K562 (cell line): ENCODE data around the gene CD84. TPM values are rescaled to one million over a fixed set of nuclear protein-coding genes. Genes with fewer than 3 reads are reported as not detected.

Experiments
- ATAC-seq: fragments of 200-7000 bp; cut with Tn5 transposase; 3 replicates; pipeline ENCODE4 v1.9.1; 2020; ENCODE audit warnings: moderate library complexity
- BruUV-seq: library from RNA; stranded (reverse); fragments of 400-500 nt; replicated peaks from 2 replicates; lab custom pipeline; 2021; lab: Mats Ljungman, UMichigan
- CTCF ChIA-PET: fragments of 300-600 bp; formaldehyde crosslinking; extraction: SDS; loops from one replicate; lab custom pipeline; 2021; ENCODE audit warnings: low intra/inter-chr PET ratio; lab: Yijun Ruan, JAX
- POLR2A ChIA-PET: fragments of 300-600, 350-650 bp; sonication (Branson Sonifier 250); formaldehyde crosslinking; extraction: SDS; loops from one replicate; lab custom pipeline; 2021; ENCODE audit warnings: antibody characterized with exemption, inconsistent platforms; lab: Yijun Ruan, JAX
- DNase-seq, 4 experiments: peaks; one replicate each; pipeline versions ENCODE4 v3.0.0 to v3.0.0-alpha.2; 2011 to 2018; ENCODE audit warnings: low spot score in 3 of 4, mixed read lengths in 3 of 4; ENCODE audit errors: extremely low read depth in 1 of 4
- FAIRE-seq: peaks from 2 replicates; lab custom pipeline; 2011; peaks lifted over from hg19 to GRCh38; lab: Jason Lieb, UNC
- H2AFZ ChIP-seq: 2 replicates; pipeline ENCODE4 v1.6.0; 2011; ENCODE audit warnings: low read depth, low read length, control low read depth, inconsistent platforms
- H3K27ac ChIP-seq: fragments of 200-600 bp; 3 replicates; pipeline ENCODE4 v1.8.0; 2011; ENCODE audit warnings: low read depth, mild to moderate bottlenecking, control low read depth, inconsistent platforms, low read length, moderate library complexity, mixed read lengths; ENCODE audit errors: extremely low read depth
- H3K27me3 ChIP-seq, 2 experiments: fragments of 300-600 bp in 1 of 2; 2 replicates in 1 of 2; 3 replicates in 1 of 2; pipeline versions ENCODE4 v1.6.0 to v1.8.0; 2011; ENCODE audit warnings: inconsistent platforms in 2 of 2, low read length in 2 of 2, mild to moderate bottlenecking in 1 of 2, mixed read lengths in 1 of 2, moderate library complexity in 1 of 2; ENCODE audit not compliant: control insufficient read depth in 2 of 2, insufficient read depth in 2 of 2
- H3K36me3 ChIP-seq: fragments of 300-600 bp; 3 replicates; pipeline ENCODE4 v1.8.0; 2011; ENCODE audit warnings: mild to moderate bottlenecking, low read length, inconsistent platforms; ENCODE audit not compliant: control insufficient read depth, insufficient read depth
- H3K4me1 ChIP-seq, 2 experiments: fragments of 200-600 bp in 1 of 2; replicated peaks in 1 of 2; 2 replicates in 1 of 2; 3 replicates in 1 of 2; pipeline versions ENCODE4 v1.5.1 to v1.8.0; 2011; ENCODE audit warnings: inconsistent platforms in 2 of 2, low read length in 2 of 2, mild to moderate bottlenecking in 1 of 2, mixed read lengths in 1 of 2, moderate library complexity in 1 of 2; ENCODE audit not compliant: control insufficient read depth in 2 of 2, insufficient read depth in 2 of 2
- H3K4me2 ChIP-seq: 2 replicates; pipeline ENCODE4 v1.6.1; 2011; ENCODE audit warnings: low read length, control low read depth, inconsistent platforms, mixed read lengths; ENCODE audit not compliant: insufficient read depth
- H3K4me3 ChIP-seq: fragments of 200-600 bp; sonication (generic), shearing (Covaris generic); 2 replicates; pipeline ENCODE4 v1.5.1; 2016; ENCODE audit warnings: control low read depth, inconsistent platforms
- H3K79me2 ChIP-seq: fragments of 200-600 bp; 3 replicates; pipeline ENCODE4 v1.8.0; 2011; ENCODE audit warnings: low read length, inconsistent platforms; ENCODE audit not compliant: control insufficient read depth, insufficient read depth
- H3K9ac ChIP-seq, 2 experiments: 2 replicates each; pipeline versions ENCODE4 v1.6.0 to v1.6.1; 2011; ENCODE audit warnings: low read depth in 2 of 2, low read length in 2 of 2, control low read depth in 1 of 2, inconsistent platforms in 1 of 2, mild to moderate bottlenecking in 1 of 2, mixed read lengths in 1 of 2; ENCODE audit not compliant: insufficient read depth in 1 of 2
- H3K9me1 ChIP-seq: one replicate; pipeline ENCODE4 v1.6.0; 2011; ENCODE audit warnings: inconsistent platforms, mild to moderate bottlenecking, low read length, moderate library complexity; ENCODE audit not compliant: control insufficient read depth, insufficient read depth
- H3K9me3 ChIP-seq: replicated peaks from 2 replicates; pipeline ENCODE4 v1.5.1; 2011; ENCODE audit warnings: low read depth, low read length, inconsistent platforms; ENCODE audit not compliant: control insufficient read depth, insufficient read depth
- H4K20me1 ChIP-seq: replicated peaks from 2 replicates; pipeline ENCODE4 v1.6.1; 2011; ENCODE audit warnings: low read length, inconsistent platforms, mixed read lengths; ENCODE audit not compliant: control insufficient read depth, insufficient read depth
- CBFA2T2 ChIP-seq: fragments of 450-650 bp; conservative IDR thresholded peaks from 2 replicates; pipeline ENCODE4 v1.6.1; 2017; ENCODE audit warnings: mild to moderate bottlenecking
- ESRRA ChIP-seq: fragments of 450-650 bp; IDR thresholded peaks from 2 replicates; pipeline ENCODE4 v1.6.1; 2014; ENCODE audit warnings: low read depth, mild to moderate bottlenecking, moderate library complexity, borderline replicate concordance
- FOSL1 ChIP-seq: fragments of 200-800 bp; sonication (Bioruptor generic); conservative IDR thresholded peaks from 2 replicates; pipeline ENCODE4 v1.6.1; 2016; ENCODE audit warnings: missing genetic modification characterization, missing compliant biosample characterization
- MAFK ChIP-seq: IDR thresholded peaks from 2 replicates; pipeline ENCODE4 v1.6.1; 2011; ENCODE audit warnings: low read length, improper control_type of control experiment
- NFATC3 ChIP-seq: fragments of 450-650 bp; IDR thresholded peaks from 2 replicates; pipeline ENCODE4 v1.6.1; 2017; ENCODE audit warnings: mild to moderate bottlenecking
- SPI1 ChIP-seq: IDR thresholded peaks from 2 replicates; pipeline ENCODE4 v1.6.1; 2011; ENCODE audit warnings: low read depth, low read length, control low read depth, borderline replicate concordance
- ZNF695 ChIP-seq: fragments of 450-650 bp; formaldehyde crosslinking; IDR thresholded peaks from 2 replicates; pipeline ENCODE4 v1.4.0; 2020; ENCODE audit warnings: mild to moderate bottlenecking, moderate library complexity
- WGBS: fragments of 100-300 bp; shearing (Covaris generic); methylation state at CpG from one replicate; pipeline ENCODE4 v1.1.6; 2016; ENCODE audit warnings: low coverage, mixed read lengths; ENCODE audit not compliant: insufficient coverage; ENCODE audit errors: missing lambda C conversion rate; 5-methylcytosine and 5-hydroxymethylcytosine counted together
- in situ Hi-C: fragments of 300-500 bp; cut with MboI; formaldehyde crosslinking; loops from 4 replicates; pipeline ENCODE4 v1.15.0; 2018; ENCODE audit warnings: inconsistent platforms, mixed read lengths
- intact Hi-C: fragments of 100-400 bp; cut with micrococcal nuclease; formaldehyde crosslinking; loops from 2 replicates; pipeline ENCODE4 v1.14.2; 2022
- polyA plus RNA-seq, 8 experiments: library from polyadenylated mRNA; depleted of rRNA in 4 of 8; stranded (reverse) in 5 of 8; unstranded in 3 of 8; fragments of >200 nt; fragmentation: Nextera tagmentation in 2 of 8; fragmentation: Illumina TruSeq in 1 of 8; extraction: Ambion mirVana in 2 of 8; extraction: Trizol in 1 of 8; gene quantifications; 2 replicates each; pipeline versions ENCODE4 v1.2.1 to v1.2.3, GENCODE V29; 2011 to 2014; ENCODE audit warnings: inconsistent platforms in 1 of 8, missing spikeins in 1 of 8
- total RNA-seq, 7 experiments: library from RNA; depleted of rRNA in 6 of 7; stranded (reverse); fragments of >200 nt in 6 of 7; fragmentation: Illumina TruSeq in 2 of 7; extraction: Trizol in 2 of 7; gene quantifications; 2 replicates each; pipeline versions ENCODE4 v1.2.1 to v1.2.3, GENCODE V29; 2011 to 2021; ENCODE audit warnings: low replicate concordance in 1 of 7
- TF ChIP-seq, protein P1 (sequence below): IDR thresholded peaks from 3 replicates; pipeline ENCODE4 v1.6.1; 2011; ENCODE audit warnings: borderline replicate concordance, mild to moderate bottlenecking, moderate library complexity; ENCODE audit not compliant: insufficient read length; ENCODE audit errors: extremely low read depth
- TF ChIP-seq, protein P2 (sequence below): fragments of 450-650 bp; IDR thresholded peaks from 2 replicates; pipeline ENCODE4 v1.6.1; 2016; ENCODE audit warnings: mild to moderate bottlenecking
- TF ChIP-seq, protein P3 (sequence below), 2 experiments: fragments of 450-650 bp; IDR thresholded peaks; 2 replicates each; pipeline ENCODE4 v1.6.1; 2018; ENCODE audit warnings: mild to moderate bottlenecking in 2 of 2, low read depth in 1 of 2; ENCODE audit not compliant: partially characterized antibody in 2 of 2

The CD84 gene
- total and polyA plus RNA-seq, 9 of the 15 experiments (the other 6 are each of a cell fraction or from before 2014, with no cell fraction given), result 0.82 to 6.8 (median 2.0) TPM

DNA sequence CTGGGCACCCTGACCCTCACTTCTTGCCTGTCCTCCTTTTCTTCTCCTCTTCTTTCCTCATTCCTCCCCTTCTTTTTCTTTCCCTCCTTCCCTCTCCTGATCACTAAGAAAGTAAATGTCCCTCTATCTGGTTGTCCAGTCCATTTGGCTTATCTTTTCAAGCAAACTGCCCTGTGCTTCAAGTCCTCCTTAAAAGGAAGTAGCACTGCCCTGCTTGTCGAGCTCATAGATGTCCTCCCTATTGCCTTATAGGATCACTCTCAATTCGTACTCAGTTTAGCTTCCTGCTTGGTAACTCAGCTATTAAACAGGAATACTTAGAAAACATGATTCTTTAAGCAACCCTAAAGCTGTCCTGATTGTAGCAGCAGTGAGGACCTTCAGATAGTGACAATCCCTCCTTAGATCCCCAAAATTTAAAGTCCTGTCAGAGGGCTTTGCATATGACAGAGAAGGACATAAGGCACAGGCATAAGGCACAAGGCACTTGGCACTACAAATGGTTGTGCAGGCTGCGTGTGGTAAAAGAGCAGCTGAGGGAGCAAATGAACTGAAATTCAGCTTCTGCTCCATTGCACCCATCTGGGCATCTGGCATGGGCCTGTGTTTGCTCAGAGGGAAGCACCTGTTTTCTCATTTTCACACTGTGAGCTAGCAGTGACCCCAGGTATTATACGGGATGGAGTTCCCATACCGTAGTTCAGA lies 30.2 kb downstream of the CD84 start:
- ATAC-seq (peak; percentile 72), FAIRE-seq (peak; percentile 86), DNase-seq (peak; percentile 31 to 76 (median 46))
- no peaks in the 10 kb centered on the region for H3K36me3 ChIP-seq
- WGBS, result 17% methylated on average over 5 of the region's 5 CpGs
- peaks cover 33 to 57% of the 10 kb centered on the region in 2 experiments for H3K4me1 ChIP-seq
- H2AFZ ChIP-seq, result peak overlapping the region; percentile 80
- H3K27me3 ChIP-seq, result no peaks in the 10 kb centered on the region
- peak overlapping the region in 1 of 2 experiments; percentile 27; a peak in 2 of 4 replicates for H3K9ac ChIP-seq
- ChIA-PET POLR2A (interaction anchor here (0.6 to 3.7 kb wide), 3 partner anchors 9 to 128 kb away, joined by 4 to 18 read pairs (median 5); no protein-coding TSS in a partner anchor), CTCF (no interaction called here)
- H3K9me1 ChIP-seq, result no peaks in the 10 kb centered on the region
- intact Hi-C loops (no loop called here), in situ Hi-C loops (no loop called here)
- H3K79me2 ChIP-seq, result no peaks in the 10 kb centered on the region
- H4K20me1 ChIP-seq, result no peaks in the 10 kb centered on the region
- H3K4me2 ChIP-seq, result peak overlapping the region; percentile 53
- H3K27ac ChIP-seq, result peak overlapping the region; percentile 81
- no peaks in the 10 kb centered on the region for H3K9me3 ChIP-seq
- BruUV-seq, result no TSS peak
- no peak overlapping the region for H3K4me3 ChIP-seq
- TF ChIP-seq NFATC3 (no peak), ZNF695 (CRISPR knock-in tag) (no peak), SPI1 (no peak), MAFK (no peak), ESRRA (no peak), CBFA2T2 (no peak; the same call in 1 of the 2 replicates), FOSL1 (tag) (peak; percentile 26; the same call in 1 of the 2 replicates)
- TF ChIP-seq, protein P1, sequence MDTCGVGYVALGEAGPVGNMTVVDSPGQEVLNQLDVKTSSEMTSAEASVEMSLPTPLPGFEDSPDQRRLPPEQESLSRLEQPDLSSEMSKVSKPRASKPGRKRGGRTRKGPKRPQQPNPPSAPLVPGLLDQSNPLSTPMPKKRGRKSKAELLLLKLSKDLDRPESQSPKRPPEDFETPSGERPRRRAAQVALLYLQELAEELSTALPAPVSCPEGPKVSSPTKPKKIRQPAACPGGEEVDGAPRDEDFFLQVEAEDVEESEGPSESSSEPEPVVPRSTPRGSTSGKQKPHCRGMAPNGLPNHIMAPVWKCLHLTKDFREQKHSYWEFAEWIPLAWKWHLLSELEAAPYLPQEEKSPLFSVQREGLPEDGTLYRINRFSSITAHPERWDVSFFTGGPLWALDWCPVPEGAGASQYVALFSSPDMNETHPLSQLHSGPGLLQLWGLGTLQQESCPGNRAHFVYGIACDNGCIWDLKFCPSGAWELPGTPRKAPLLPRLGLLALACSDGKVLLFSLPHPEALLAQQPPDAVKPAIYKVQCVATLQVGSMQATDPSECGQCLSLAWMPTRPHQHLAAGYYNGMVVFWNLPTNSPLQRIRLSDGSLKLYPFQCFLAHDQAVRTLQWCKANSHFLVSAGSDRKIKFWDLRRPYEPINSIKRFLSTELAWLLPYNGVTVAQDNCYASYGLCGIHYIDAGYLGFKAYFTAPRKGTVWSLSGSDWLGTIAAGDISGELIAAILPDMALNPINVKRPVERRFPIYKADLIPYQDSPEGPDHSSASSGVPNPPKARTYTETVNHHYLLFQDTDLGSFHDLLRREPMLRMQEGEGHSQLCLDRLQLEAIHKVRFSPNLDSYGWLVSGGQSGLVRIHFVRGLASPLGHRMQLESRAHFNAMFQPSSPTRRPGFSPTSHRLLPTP, result no peak
- TF ChIP-seq, protein P2, sequence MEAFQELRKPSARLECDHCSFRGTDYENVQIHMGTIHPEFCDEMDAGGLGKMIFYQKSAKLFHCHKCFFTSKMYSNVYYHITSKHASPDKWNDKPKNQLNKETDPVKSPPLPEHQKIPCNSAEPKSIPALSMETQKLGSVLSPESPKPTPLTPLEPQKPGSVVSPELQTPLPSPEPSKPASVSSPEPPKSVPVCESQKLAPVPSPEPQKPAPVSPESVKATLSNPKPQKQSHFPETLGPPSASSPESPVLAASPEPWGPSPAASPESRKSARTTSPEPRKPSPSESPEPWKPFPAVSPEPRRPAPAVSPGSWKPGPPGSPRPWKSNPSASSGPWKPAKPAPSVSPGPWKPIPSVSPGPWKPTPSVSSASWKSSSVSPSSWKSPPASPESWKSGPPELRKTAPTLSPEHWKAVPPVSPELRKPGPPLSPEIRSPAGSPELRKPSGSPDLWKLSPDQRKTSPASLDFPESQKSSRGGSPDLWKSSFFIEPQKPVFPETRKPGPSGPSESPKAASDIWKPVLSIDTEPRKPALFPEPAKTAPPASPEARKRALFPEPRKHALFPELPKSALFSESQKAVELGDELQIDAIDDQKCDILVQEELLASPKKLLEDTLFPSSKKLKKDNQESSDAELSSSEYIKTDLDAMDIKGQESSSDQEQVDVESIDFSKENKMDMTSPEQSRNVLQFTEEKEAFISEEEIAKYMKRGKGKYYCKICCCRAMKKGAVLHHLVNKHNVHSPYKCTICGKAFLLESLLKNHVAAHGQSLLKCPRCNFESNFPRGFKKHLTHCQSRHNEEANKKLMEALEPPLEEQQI, result peak; percentile 73
- TF ChIP-seq, protein P3, sequence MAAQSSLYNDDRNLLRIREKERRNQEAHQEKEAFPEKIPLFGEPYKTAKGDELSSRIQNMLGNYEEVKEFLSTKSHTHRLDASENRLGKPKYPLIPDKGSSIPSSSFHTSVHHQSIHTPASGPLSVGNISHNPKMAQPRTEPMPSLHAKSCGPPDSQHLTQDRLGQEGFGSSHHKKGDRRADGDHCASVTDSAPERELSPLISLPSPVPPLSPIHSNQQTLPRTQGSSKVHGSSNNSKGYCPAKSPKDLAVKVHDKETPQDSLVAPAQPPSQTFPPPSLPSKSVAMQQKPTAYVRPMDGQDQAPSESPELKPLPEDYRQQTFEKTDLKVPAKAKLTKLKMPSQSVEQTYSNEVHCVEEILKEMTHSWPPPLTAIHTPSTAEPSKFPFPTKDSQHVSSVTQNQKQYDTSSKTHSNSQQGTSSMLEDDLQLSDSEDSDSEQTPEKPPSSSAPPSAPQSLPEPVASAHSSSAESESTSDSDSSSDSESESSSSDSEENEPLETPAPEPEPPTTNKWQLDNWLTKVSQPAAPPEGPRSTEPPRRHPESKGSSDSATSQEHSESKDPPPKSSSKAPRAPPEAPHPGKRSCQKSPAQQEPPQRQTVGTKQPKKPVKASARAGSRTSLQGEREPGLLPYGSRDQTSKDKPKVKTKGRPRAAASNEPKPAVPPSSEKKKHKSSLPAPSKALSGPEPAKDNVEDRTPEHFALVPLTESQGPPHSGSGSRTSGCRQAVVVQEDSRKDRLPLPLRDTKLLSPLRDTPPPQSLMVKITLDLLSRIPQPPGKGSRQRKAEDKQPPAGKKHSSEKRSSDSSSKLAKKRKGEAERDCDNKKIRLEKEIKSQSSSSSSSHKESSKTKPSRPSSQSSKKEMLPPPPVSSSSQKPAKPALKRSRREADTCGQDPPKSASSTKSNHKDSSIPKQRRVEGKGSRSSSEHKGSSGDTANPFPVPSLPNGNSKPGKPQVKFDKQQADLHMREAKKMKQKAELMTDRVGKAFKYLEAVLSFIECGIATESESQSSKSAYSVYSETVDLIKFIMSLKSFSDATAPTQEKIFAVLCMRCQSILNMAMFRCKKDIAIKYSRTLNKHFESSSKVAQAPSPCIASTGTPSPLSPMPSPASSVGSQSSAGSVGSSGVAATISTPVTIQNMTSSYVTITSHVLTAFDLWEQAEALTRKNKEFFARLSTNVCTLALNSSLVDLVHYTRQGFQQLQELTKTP (IDR thresholded peaks at IDR 0.05; ENCODE audit: low read depth in 1 of 2, partially characterized antibody in 2 of 2), result no peak
